Right lung (tissue), 10 donors: ENCODE measurements around the gene DAW1. TPM values are rescaled to one million over a fixed set of nuclear protein-coding genes. Genes with fewer than 3 reads are reported as not detected.
"Not testable (repeated sequence)": the region's sequence is repeated elsewhere in the genome, so short reads cannot be mapped to it uniquely, and the experiment has no call there.

ENCODE experiments used
- DNase-seq, 2 donors: peaks; one replicate each; pipeline ENCODE4 v3.0.0-alpha.2; 2013
- long read RNA-seq, 8 donors: transcript quantifications; one replicate each; lab custom pipeline, GENCODE V29; 2026
- polyA plus RNA-seq, 5 donors: library from polyadenylated mRNA; unstranded; fragments of 120-200 nt; gene quantifications; one replicate each; pipeline versions ENCODE4 v1.2.1 to v1.2.3, GENCODE V29; 2013; ENCODE audit warnings: inconsistent platforms in 1 of 5, low replicate concordance in 1 of 5; ENCODE audit not compliant: insufficient read length in 5 of 5, insufficient read depth in 1 of 5

DAW1 gene, protein sequence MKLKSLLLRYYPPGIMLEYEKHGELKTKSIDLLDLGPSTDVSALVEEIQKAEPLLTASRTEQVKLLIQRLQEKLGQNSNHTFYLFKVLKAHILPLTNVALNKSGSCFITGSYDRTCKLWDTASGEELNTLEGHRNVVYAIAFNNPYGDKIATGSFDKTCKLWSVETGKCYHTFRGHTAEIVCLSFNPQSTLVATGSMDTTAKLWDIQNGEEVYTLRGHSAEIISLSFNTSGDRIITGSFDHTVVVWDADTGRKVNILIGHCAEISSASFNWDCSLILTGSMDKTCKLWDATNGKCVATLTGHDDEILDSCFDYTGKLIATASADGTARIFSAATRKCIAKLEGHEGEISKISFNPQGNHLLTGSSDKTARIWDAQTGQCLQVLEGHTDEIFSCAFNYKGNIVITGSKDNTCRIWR
- polyA plus RNA-seq: 1 to 10 TPM in 4 of 5 donors, under 1 TPM in 1; 0.76 to 4.9 (median 3.3) TPM
- long read RNA-seq, donor 1, partial matches to known transcripts: 0 of 4 reads
- long read RNA-seq, donor 1, other reads (novel, unspliced or antisense): 0 of 4 reads
- long read RNA-seq, donor 2, partial matches to known transcripts: 0 of 1 reads
- long read RNA-seq, donor 2, other reads (novel, unspliced or antisense): 0 of 1 reads
- long read RNA-seq, donor 3, partial matches to known transcripts: 0 of 1 reads
- long read RNA-seq, donor 3, other reads (novel, unspliced or antisense): 0 of 1 reads
- long read RNA-seq, donor 4, partial matches to known transcripts: 0 of 1 reads
- long read RNA-seq, donor 4, other reads (novel, unspliced or antisense): 0 of 1 reads
- long read RNA-seq, donor 5: 0 reads
- long read RNA-seq, donor 6, partial matches to known transcripts: 0 of 1 reads
- long read RNA-seq, donor 6, other reads (novel, unspliced or antisense): 0 of 1 reads
- long read RNA-seq, donor 7: 0 reads
- long read RNA-seq, donor 8: 0 reads

- peak; percentile 74 to 79 for DNase-seq
Measured at GRCh38 chr2:227871375-227871791, at the start of gene DAW1. Gene DAW1, plus strand, starts transcription at chr2:227871631. Its CDS starts 59 bp downstream, at chr2:227871690.

GRCh38 chr2:227822416-227823003, 48.9 kb upstream of the DAW1 start:
- no peak for DNase-seq

GRCh38 chr2:227823922-227824321, 47.5 kb upstream of the DAW1 start:
- DNase-seq: no peak

- DNase-seq: no peak
Measured at GRCh38 chr2:227824711-227825110, 46.7 kb upstream of the DAW1 start.

DNA sequence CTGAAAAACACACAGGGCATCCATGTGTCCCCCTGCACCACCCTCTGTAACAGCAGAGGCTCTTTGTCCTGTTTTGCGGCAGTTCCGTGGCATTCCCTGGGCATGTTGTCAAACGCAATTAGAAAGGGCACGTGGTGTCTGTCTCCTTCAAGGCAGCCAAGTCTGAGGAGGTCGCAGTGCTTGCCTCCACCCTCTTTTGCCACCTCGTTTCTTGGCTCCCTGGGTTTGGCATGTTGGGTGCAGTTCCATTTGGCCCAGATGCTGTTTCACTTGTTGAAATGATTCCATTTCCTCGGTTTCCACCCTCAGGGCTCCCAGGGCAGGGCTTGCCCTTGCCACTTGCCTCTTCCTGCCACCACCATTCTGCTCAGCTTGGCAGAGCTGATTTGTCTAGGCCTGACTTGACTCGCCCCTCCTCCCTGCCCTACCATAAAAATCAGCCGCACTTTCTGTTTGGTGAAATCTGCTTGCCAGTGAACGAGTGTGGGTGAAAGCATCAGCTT, 45.4 kb upstream of the DAW1 start:
- DNase-seq: no peak

- no peak for DNase-seq
Measured at GRCh38 chr2:227826563-227826962, 44.9 kb upstream of the DAW1 start.

DNA sequence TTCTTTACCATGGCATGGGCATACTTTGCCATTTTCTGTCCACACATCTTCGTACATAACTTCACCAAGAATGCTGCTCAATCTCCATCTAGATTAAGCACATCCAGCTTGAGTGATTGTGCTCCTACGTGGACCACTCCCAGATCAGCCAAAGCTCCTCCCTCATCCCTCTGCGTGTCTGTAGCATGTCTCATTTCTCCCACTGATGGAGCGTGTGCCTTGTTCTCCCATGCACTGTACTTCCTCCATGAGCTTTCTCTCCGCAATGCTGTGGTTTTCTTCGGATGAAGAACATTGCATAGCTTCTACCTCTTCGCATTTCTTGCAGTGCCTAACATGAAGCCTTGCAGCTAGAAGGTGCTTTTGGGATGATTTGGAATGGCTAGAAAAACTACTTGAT, 44.3 kb upstream of the DAW1 start:
- DNase-seq: no peak

DNA sequence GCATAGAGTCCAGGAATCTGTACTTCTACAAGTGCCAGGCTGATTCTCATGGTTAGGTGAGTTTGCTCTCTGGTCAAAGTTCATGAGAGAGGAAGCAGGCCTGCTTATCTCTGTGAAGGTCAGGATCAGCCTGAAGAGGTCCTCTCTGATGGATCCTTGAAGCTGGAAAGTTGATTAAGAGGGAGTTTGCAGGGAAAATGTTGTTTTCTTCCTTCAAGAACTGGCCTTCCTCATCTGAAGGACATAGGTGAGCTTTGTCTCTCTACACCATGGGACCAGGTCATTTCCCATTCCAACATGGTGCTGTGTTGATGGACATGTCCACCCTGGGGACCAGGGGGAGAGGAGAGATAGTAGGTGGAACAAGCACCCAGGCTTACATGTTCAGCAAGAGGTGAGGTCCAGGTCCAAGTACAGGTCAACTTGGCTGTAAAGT, 42.9 kb upstream of the DAW1 start:
- no peak for DNase-seq

DNA sequence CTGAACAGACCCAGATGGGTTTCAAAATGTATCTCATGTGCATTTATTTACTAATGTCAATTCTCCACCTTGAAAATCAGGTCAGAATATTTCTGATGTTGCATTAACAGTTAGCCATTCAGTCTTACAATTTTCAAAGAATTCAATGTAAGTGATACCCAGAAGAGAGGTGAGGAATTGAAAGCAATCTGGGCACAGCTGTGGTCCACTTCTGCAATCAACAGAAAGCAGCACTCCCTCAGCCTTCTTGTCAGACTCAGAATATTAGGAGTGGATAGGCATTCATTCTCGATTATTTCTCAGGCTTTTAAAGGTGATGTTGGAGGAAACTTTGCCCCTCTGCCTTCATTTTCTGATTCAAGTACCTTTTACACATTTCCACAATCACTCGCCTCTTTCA, 42.1 kb upstream of the DAW1 start:
- no peak for DNase-seq

GRCh38 chr2:227834423-227834822, 37.0 kb upstream of the DAW1 start:
- DNase-seq: no peak

GRCh38 chr2:227834916-227835650, 36.3 kb upstream of the DAW1 start:
- DNase-seq: no peak

DNA sequence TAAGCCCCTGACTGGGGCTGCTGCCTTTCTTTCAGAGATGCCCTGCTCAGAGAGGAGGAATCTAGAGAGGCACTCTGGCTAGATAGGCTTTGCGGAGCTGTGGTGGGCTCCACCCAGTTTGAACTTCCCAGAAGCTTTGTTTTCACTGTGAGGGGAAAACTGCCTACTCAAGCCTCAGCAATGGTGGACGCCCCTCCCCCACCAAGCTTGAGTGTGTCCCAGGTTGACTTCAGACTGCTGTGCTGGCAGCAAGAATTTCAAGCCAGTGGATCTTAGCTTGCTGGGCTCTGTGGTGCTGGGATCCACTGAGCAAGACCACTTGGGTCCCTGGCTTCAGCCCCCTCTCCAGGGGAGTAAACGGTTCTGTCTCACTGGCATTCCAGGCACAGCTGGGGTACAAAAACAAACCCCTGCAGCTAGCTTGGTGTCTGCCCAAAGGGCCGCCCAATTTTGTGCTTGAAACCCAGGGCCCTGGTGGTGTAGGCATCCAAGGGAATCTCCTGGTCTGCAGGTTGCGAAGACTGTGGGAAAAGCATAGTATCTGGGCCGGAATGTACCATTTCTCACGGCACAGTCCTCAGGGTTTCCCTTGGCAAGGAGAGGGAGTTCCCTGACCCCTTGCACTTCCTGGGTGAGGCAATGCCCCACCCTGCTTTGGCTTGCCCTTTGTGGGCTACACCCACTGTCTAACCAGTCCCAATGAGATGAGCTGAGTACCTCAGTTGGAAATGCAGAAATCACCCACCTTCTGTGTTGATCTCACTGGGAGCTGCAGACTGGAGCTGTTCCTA, 31.9 kb upstream of the DAW1 start:
- DNase-seq: not testable (repeated sequence)

DNA sequence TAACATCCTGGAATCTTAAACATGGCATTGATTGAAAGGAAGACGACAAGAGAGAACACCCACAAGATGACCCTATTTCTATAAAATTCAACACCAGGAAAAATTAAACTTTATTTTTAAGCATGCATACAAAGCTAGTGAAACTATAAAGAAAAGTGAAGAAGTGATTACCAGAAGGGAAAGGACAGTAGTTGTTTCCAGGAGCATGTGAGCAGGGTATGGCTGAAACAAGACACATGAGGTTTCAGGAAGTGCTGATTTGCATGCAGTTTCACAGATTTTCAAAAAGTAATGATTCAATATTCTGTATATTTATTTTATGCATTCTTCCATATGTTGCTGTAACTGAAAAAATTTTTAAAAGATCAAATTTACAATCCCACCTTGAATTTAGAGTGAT, 24.6 kb upstream of the DAW1 start:
- DNase-seq: no peak

GRCh38 chr2:227848146-227848545, 23.3 kb upstream of the DAW1 start:
- DNase-seq: no peak

- DNase-seq: peak; percentile 41 to 47
Measured at GRCh38 chr2:227848586-227848985, 22.8 kb upstream of the DAW1 start.

DNA sequence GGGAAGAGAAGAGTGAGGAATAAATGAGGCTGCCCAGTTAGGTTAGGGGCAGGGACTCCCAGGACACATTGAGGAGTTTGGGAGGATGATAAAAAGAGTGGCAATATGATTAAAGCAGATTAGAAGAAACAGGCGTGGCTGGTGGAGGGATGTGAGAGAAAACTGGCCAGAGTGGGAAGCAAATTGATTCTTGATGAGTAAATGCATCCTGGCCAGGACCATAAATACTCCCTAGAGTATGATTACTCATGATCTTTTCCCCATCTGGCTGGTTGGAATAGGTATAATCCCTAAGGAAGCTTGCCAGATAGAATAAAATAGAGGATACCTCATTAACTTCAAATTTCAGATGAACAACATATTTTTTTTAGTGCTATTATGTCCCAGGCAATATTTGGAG, 21.5 kb upstream of the DAW1 start:
- DNase-seq: no peak

GRCh38 chr2:227853204-227853629, 18.2 kb upstream of the DAW1 start:
- peak; percentile 29 to 37 for DNase-seq

DNA sequence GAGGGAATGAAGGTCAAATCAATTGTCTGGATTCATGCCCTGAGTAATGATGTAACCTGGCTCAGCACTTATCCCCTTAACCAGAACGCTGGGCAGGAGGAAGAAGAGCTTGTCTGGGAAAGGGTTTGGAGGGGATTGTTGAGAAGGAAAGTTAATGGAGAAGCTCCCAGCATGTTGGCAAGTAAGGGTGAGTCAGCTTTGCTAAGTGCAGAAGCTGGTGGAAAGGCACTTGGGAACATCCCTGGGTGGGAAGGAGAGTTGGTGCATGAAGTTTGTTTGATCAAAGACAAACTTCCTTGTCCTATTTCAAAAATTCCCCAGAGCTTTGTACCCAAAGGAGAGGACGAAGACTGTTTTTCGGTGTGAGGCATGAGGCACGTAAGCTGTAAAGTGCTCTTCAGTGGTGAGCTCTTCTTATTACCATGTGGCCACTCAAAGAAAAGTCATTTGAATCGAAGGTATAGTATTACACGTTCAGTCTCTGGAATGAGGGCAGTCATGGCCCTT, 17.6 kb upstream of the DAW1 start:
- DNase-seq: no peak

GRCh38 chr2:227855440-227855839, 16.0 kb upstream of the DAW1 start:
- no peak for DNase-seq

GRCh38 chr2:227856697-227857096, 14.7 kb upstream of the DAW1 start:
- no peak for DNase-seq
